PC-9 (cell line): ENCODE data around the gene ENPP7. TPM values are rescaled to one million over a fixed set of nuclear protein-coding genes. Genes with fewer than 3 reads are reported as not detected.

Experiments used
- BruUV-seq: library from RNA; stranded (reverse); fragments of 400-500 nt; replicated peaks from 2 replicates; lab custom pipeline; 2021; lab: Mats Ljungman, UMichigan
- CTCF ChIA-PET: fragments of 300-600 bp; sonication (Branson Sonifier 250); formaldehyde crosslinking; loops from one replicate; lab custom pipeline; 2022; ENCODE audit warnings: antibody characterized with exemption; lab: Charles Lee
- POLR2A ChIA-PET: fragments of 300-600 bp; sonication (Branson Sonifier 250); formaldehyde crosslinking; loops from one replicate; lab custom pipeline; 2022; ENCODE audit warnings: antibody characterized with exemption; ENCODE audit not compliant: unreplicated experiment; lab: Charles Lee
- DNase-seq, 2 experiments: peaks; one replicate each; pipeline versions ENCODE4 v3.0.0 to v3.0.0-alpha.2; 2015 to 2022; ENCODE audit warnings: mixed read lengths in 1 of 2
- H2AFZ ChIP-seq: fragments of 200-600 bp; sonication (generic); 2 replicates; pipeline ENCODE4 v1.8.1; 2017; ENCODE audit warnings: antibody characterized with exemption
- H3F3A ChIP-seq: fragments of 200-600 bp; sonication (generic); 2 replicates; pipeline ENCODE4 v1.8.1; 2017; ENCODE audit warnings: antibody characterized with exemption, mild to moderate bottlenecking, low read depth; ENCODE audit not compliant: insufficient read depth
- H3K27ac ChIP-seq: fragments of 200-600 bp; sonication (generic); 2 replicates; pipeline ENCODE4 v1.6.1; 2016; ENCODE audit warnings: mixed run types
- H3K27me3 ChIP-seq: fragments of 200-600 bp; sonication (generic); 2 replicates; pipeline ENCODE4 v1.6.1; 2016; ENCODE audit warnings: low read depth, mixed run types; ENCODE audit not compliant: insufficient read depth
- H3K36me3 ChIP-seq: fragments of 200-600 bp; sonication (generic); 2 replicates; pipeline ENCODE4 v1.6.1; 2016; ENCODE audit warnings: low read depth, mixed run types
- H3K4me1 ChIP-seq: fragments of 200-600 bp; sonication (generic); replicated peaks from 2 replicates; pipeline ENCODE4 v1.6.1; 2016; ENCODE audit warnings: mixed run types; ENCODE audit not compliant: insufficient read depth
- H3K4me2 ChIP-seq: fragments of 200-600 bp; sonication (generic); 2 replicates; pipeline ENCODE4 v1.6.1; 2017; ENCODE audit warnings: mixed run types
- H3K4me3 ChIP-seq: fragments of 200-600 bp; sonication (generic); 2 replicates; pipeline ENCODE4 v1.6.1; 2016; ENCODE audit warnings: mixed run types
- H3K79me2 ChIP-seq: fragments of 200-600 bp; sonication (generic); 2 replicates; pipeline ENCODE4 v1.6.1; 2017; ENCODE audit warnings: low read depth, mixed run types
- H3K9me2 ChIP-seq: fragments of 200-600 bp; sonication (generic); 2 replicates; pipeline ENCODE4 v1.8.1; 2017; ENCODE audit warnings: mild to moderate bottlenecking; ENCODE audit not compliant: insufficient read depth
- H3K9me3 ChIP-seq: fragments of 200-600 bp; sonication (generic); 2 replicates; pipeline ENCODE4 v1.8.1; 2016; ENCODE audit warnings: low read depth; ENCODE audit not compliant: insufficient read depth
- H4K20me1 ChIP-seq: fragments of 200-600 bp; sonication (generic); 2 replicates; pipeline ENCODE4 v1.8.1; 2017; ENCODE audit not compliant: insufficient read depth
- EZH2 ChIP-seq: fragments of 200-600 bp; sonication (generic); IDR thresholded peaks from 2 replicates; pipeline ENCODE4 v1.8.0; 2017; ENCODE audit warnings: antibody characterized with exemption, low read depth
- intact Hi-C: fragments of 100-400 bp; cut with micrococcal nuclease; formaldehyde crosslinking; loops from one replicate; pipeline ENCODE4 v1.10.0; 2022; ENCODE audit not compliant: unreplicated experiment
- total RNA-seq: library from RNA; stranded (reverse); gene quantifications from 2 replicates; pipeline ENCODE4 v1.2.3, GENCODE V29; 2021
- TF ChIP-seq, protein P1 (sequence below): fragments of 200-600 bp; sonication (generic); conservative IDR thresholded peaks from 2 replicates; pipeline ENCODE4 v1.6.1; 2017; ENCODE audit warnings: mixed run types, antibody characterized with exemption, mild to moderate bottlenecking, moderate library complexity

The ENPP7 gene
- total RNA-seq, 1 experiment from 2014 or later, result not detected

DNA sequence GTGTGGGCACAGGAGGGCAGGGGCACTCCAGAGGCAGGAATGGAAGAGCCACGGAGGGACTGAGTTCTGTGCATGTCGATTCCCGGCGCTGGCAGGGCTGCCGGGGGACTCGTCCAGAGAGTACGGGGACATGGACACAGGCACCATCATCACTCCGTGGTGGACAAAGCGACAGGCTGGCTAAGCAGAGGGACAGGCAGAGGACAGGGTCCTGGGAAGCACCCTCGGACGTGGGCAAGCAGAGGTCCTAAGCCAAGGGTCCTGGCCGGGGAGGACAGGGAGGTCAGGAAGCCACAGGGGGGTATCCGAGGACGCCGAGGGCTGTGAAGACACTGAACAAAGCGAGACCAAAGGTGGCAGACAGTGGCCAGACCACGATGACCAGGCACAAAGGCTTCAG lies 44.3 kb upstream of the ENPP7 start:
- CTCF ChIA-PET, result no interaction called here
- Histone ChIP-seq H3F3A (no peaks in the 10 kb centered on the region), H3K79me2 (no peaks in the 10 kb centered on the region), H4K20me1 (no peaks in the 10 kb centered on the region), H3K36me3 (no peaks in the 10 kb centered on the region), H3K27me3 (peaks cover 80% of the 10 kb centered on the region), H3K4me2 (no peak overlapping the region), H3K27ac (no peak overlapping the region), H3K4me1 (no peaks in the 10 kb centered on the region), H2AFZ (no peak overlapping the region), H3K9me3 (no peaks in the 10 kb centered on the region), H3K9me2 (no peaks in the 10 kb centered on the region), H3K4me3 (no peak overlapping the region)
- TF ChIP-seq EZH2, result no peak
- TF ChIP-seq, protein P1, sequence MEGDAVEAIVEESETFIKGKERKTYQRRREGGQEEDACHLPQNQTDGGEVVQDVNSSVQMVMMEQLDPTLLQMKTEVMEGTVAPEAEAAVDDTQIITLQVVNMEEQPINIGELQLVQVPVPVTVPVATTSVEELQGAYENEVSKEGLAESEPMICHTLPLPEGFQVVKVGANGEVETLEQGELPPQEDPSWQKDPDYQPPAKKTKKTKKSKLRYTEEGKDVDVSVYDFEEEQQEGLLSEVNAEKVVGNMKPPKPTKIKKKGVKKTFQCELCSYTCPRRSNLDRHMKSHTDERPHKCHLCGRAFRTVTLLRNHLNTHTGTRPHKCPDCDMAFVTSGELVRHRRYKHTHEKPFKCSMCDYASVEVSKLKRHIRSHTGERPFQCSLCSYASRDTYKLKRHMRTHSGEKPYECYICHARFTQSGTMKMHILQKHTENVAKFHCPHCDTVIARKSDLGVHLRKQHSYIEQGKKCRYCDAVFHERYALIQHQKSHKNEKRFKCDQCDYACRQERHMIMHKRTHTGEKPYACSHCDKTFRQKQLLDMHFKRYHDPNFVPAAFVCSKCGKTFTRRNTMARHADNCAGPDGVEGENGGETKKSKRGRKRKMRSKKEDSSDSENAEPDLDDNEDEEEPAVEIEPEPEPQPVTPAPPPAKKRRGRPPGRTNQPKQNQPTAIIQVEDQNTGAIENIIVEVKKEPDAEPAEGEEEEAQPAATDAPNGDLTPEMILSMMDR, result no peak
- POLR2A ChIA-PET, result no interaction called here
- intact Hi-C loops, result no loop called here
- DNase-seq, result no peak
- BruUV-seq, result no TSS peak

DNA sequence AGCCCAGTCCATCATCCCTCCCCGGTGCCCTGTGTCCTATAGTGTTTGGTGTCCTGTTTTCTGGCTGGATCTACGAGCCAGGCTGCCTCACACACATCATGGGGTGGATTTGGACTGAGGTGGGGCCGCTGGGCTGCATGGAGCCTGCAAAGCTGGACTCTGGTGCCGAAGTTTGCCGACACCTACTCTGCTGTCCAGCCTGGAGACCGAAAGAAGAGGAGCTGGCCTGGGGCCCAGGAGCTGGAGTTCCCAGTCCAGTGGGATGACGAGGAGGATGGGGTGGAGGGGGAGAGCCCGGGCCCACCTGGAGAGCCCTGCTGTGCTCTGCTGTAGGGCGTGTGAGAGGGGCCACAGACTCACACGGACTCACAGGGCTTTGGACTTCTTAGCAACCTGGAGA lies 40.3 kb upstream of the ENPP7 start:
- intact Hi-C loops, result no loop called here
- Histone ChIP-seq H2AFZ (no peak overlapping the region), H3K9me3 (no peaks in the 10 kb centered on the region)

DNA sequence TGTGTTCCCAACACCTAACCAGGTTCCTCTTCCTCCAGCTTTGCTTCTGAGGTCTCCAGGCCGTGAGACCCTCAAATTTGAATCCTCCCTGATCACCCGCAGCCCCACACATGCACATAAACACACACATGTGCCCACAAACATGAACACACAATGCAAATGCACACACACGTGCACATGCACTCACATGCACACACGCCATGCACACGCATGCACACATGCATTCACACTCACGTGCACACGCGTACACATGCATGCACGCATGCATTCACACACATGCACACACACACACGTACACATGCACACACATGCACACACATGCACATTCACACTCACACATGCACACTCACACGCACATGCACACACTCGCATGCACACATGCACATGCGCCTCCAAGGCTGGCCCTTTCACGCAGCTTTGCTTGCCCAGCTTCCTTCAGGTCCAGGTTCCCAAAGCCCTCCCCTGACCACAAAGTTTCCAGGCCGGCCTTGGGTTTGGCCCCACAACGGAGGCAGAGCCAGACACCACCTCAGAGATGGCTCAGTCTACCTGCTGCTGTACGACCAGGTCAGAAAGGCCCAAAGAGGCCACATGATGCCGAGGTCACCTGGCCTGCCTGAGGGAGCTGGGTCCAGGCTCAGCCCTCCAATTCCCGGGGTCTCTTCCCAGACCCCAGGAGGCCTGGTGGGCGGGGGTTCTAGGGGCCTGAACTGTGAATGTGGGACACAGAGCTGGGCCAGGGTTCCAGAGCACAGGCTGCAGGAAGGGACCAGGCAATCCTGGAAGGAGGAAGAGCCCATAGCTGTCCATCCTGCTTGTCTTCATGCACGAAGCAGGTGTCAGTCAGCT lies 39.5 kb upstream of the ENPP7 start:
- no peaks in the 10 kb centered on the region for H3K79me2 ChIP-seq
- ChIA-PET CTCF (no interaction called here), POLR2A (no interaction called here)
- BruUV-seq, result no TSS peak
- no peak overlapping the region for H3K27ac ChIP-seq
- no peak for TF ChIP-seq EZH2
- TF ChIP-seq, protein P1, result no peak
- no peaks in the 10 kb centered on the region for H3K36me3 ChIP-seq
- no peak overlapping the region for H3K4me2 ChIP-seq
- H2AFZ ChIP-seq, result no peak overlapping the region
- no peaks in the 10 kb centered on the region for H3F3A ChIP-seq
- no peak for DNase-seq
- no peaks in the 10 kb centered on the region for H3K9me2 ChIP-seq
- H4K20me1 ChIP-seq, result no peaks in the 10 kb centered on the region; the same call in 1 of the 2 replicates
- no peak overlapping the region for H3K4me3 ChIP-seq
- intact Hi-C loops, result no loop called here
- H3K4me1 ChIP-seq, result no peaks in the 10 kb centered on the region
- H3K9me3 ChIP-seq, result no peaks in the 10 kb centered on the region
- peaks cover 81% of the 10 kb centered on the region for H3K27me3 ChIP-seq

More for the DNA sequence above, 40.3 kb upstream of the ENPP7 start:
- no peaks in the 10 kb centered on the region for H3K79me2 ChIP-seq
- no TSS peak for BruUV-seq
- no peaks in the 10 kb centered on the region for H3K4me1 ChIP-seq
- no peaks in the 10 kb centered on the region; the same call in 1 of the 2 replicates for H4K20me1 ChIP-seq
- H3K4me3 ChIP-seq, result no peak overlapping the region
- peaks cover 81% of the 10 kb centered on the region for H3K27me3 ChIP-seq
- H3K36me3 ChIP-seq, result no peaks in the 10 kb centered on the region
- TF ChIP-seq, protein P1, result no peak
- TF ChIP-seq EZH2, result no peak
- H3K4me2 ChIP-seq, result no peak overlapping the region
- H3F3A ChIP-seq, result no peaks in the 10 kb centered on the region
- ChIA-PET POLR2A (no interaction called here), CTCF (no interaction called here)
- H3K27ac ChIP-seq, result no peak overlapping the region
- H3K9me2 ChIP-seq, result no peaks in the 10 kb centered on the region
- DNase-seq, result no peak
